H9 (cell line): Measurements from ENCODE around the gene SORBS1. TPM values are rescaled to one million over a fixed set of nuclear protein-coding genes. Genes with fewer than 3 reads are reported as not detected.

Source experiments
- DNase-seq: peaks from one replicate; pipeline ENCODE4 v3.0.0-alpha.2; 2017
- H2AFZ ChIP-seq: one replicate; pipeline ENCODE4 v1.6.1; 2013; ENCODE audit warnings: mild to moderate bottlenecking, low read length, control low read depth, moderate library complexity
- H2AK5ac ChIP-seq: 2 replicates; pipeline ENCODE4 v1.6.1; 2013; ENCODE audit warnings: low read length, control low read depth, mixed read lengths; ENCODE audit not compliant: insufficient read length
- H2BK120ac ChIP-seq: one replicate; pipeline ENCODE4 v1.6.1; 2013; ENCODE audit warnings: low read depth, mild to moderate bottlenecking, low read length, control low read depth, inconsistent platforms; ENCODE audit not compliant: poor library complexity, severe bottlenecking
- H2BK12ac ChIP-seq: 2 replicates; pipeline ENCODE4 v1.6.1; 2013; ENCODE audit warnings: low read length, control low read depth, mixed read lengths, low read depth; ENCODE audit not compliant: insufficient read length
- H2BK15ac ChIP-seq: 2 replicates; pipeline ENCODE4 v1.6.1; 2013; ENCODE audit warnings: low read depth, low read length, control low read depth
- H2BK20ac ChIP-seq: one replicate; pipeline ENCODE4 v1.6.1; 2013; ENCODE audit warnings: low read depth, mild to moderate bottlenecking, low read length, control low read depth, inconsistent platforms; ENCODE audit not compliant: poor library complexity, severe bottlenecking
- H2BK5ac ChIP-seq: 2 replicates; pipeline ENCODE4 v1.6.1; 2013; ENCODE audit warnings: low read length, control low read depth, mixed read lengths; ENCODE audit not compliant: insufficient read length
- H3K14ac ChIP-seq: 2 replicates; pipeline ENCODE4 v1.6.1; 2013; ENCODE audit warnings: low read length, control low read depth; ENCODE audit not compliant: insufficient read depth
- H3K18ac ChIP-seq: 2 replicates; pipeline ENCODE4 v1.6.1; 2013; ENCODE audit warnings: low read depth, mild to moderate bottlenecking, mixed read lengths, low read length, control low read depth; ENCODE audit not compliant: insufficient read length
- H3K23ac ChIP-seq: 2 replicates; pipeline ENCODE4 v1.6.1; 2013; ENCODE audit warnings: low read length, control low read depth, mixed read lengths, low read depth; ENCODE audit not compliant: insufficient read length
- H3K23me2 ChIP-seq: 2 replicates; pipeline ENCODE4 v1.6.1; 2013; ENCODE audit warnings: low read depth, mild to moderate bottlenecking, mixed read lengths, low read length, control low read depth; ENCODE audit not compliant: insufficient read length, poor library complexity, severe bottlenecking
- H3K27ac ChIP-seq: 2 replicates; pipeline ENCODE4 v1.5.1; 2013; ENCODE audit warnings: low read length, control low read depth, mixed read lengths, low read depth; ENCODE audit not compliant: insufficient read length
- H3K27me3 ChIP-seq: 2 replicates; pipeline ENCODE4 v1.6.1; 2013; ENCODE audit warnings: low read length, control low read depth, inconsistent platforms; ENCODE audit not compliant: insufficient read depth
- H3K4ac ChIP-seq: 2 replicates; pipeline ENCODE4 v1.6.1; 2013; ENCODE audit warnings: low read depth, mild to moderate bottlenecking, control low read depth, inconsistent platforms, low read length, moderate library complexity
- H3K4me1 ChIP-seq: 2 replicates; pipeline ENCODE4 v1.6.1; 2013; ENCODE audit warnings: low read length, control low read depth, inconsistent platforms; ENCODE audit not compliant: insufficient read depth
- H3K4me2 ChIP-seq: 2 replicates; pipeline ENCODE4 v1.6.1; 2013; ENCODE audit warnings: low read length, control low read depth, mixed read lengths; ENCODE audit not compliant: insufficient read length, insufficient read depth
- H3K56ac ChIP-seq: 2 replicates; pipeline ENCODE4 v1.6.1; 2013; ENCODE audit warnings: low read depth, mild to moderate bottlenecking, mixed read lengths, low read length, control low read depth; ENCODE audit not compliant: insufficient read length
- H3K79me1 ChIP-seq: 2 replicates; pipeline ENCODE4 v1.6.1; 2013; ENCODE audit warnings: low read depth, mild to moderate bottlenecking, moderate library complexity, low read length, control low read depth, inconsistent platforms; ENCODE audit not compliant: insufficient read depth, poor library complexity, severe bottlenecking
- H3K79me2 ChIP-seq: 2 replicates; pipeline ENCODE4 v1.6.1; 2013; ENCODE audit warnings: low read length, control low read depth, inconsistent platforms; ENCODE audit not compliant: insufficient read depth
- H3K9ac ChIP-seq: 2 replicates; pipeline ENCODE4 v1.6.1; 2013; ENCODE audit warnings: low read length, control low read depth, mixed read lengths; ENCODE audit not compliant: insufficient read length; ENCODE audit errors: extremely low read depth
- H3K9me3 ChIP-seq: one replicate; pipeline ENCODE4 v1.6.1; 2013; ENCODE audit warnings: low read depth, low read length, inconsistent platforms; ENCODE audit not compliant: control insufficient read depth
- H3T11ph ChIP-seq: one replicate; pipeline ENCODE4 v1.6.1; 2013; ENCODE audit warnings: mild to moderate bottlenecking, low read length, control low read depth, inconsistent platforms
- H4K20me1 ChIP-seq: one replicate; pipeline ENCODE4 v1.6.1; 2013; ENCODE audit not compliant: control insufficient read depth, insufficient read length, insufficient read depth
- H4K5ac ChIP-seq: 2 replicates; pipeline ENCODE4 v1.6.1; 2013; ENCODE audit warnings: low read depth, mild to moderate bottlenecking, mixed read lengths, low read length, control low read depth; ENCODE audit not compliant: insufficient read length
- H4K8ac ChIP-seq: replicated peaks from 2 replicates; pipeline ENCODE4 v1.6.1; 2013; ENCODE audit warnings: low read length, control low read depth, mixed read lengths, low read depth; ENCODE audit not compliant: insufficient read length
- H4K91ac ChIP-seq: 2 replicates; pipeline ENCODE4 v1.6.1; 2013; ENCODE audit warnings: low read depth, mild to moderate bottlenecking, moderate library complexity, mixed read lengths, low read length, control low read depth; ENCODE audit not compliant: insufficient read length
- H3K27ac Mint-ChIP-seq, 3 experiments: 2 replicates in 2 of 3; 3 replicates in 1 of 3; pipeline ENCODE4 v1.8.0; 2020 to 2021; ENCODE audit warnings: mixed read lengths in 3 of 3, mild to moderate bottlenecking in 1 of 3, moderate library complexity in 1 of 3
- H3K27me3 Mint-ChIP-seq: 2 replicates; pipeline ENCODE4 v1.8.0; 2021; ENCODE audit warnings: low read depth, mild to moderate bottlenecking, moderate library complexity, mixed read lengths
- H3K36me3 Mint-ChIP-seq, 3 experiments: 2 replicates in 2 of 3; 3 replicates in 1 of 3; pipeline ENCODE4 v1.8.0; 2020 to 2021; ENCODE audit warnings: low read depth in 3 of 3, mixed read lengths in 3 of 3; ENCODE audit not compliant: insufficient read depth in 1 of 3
- H3K4me1 Mint-ChIP-seq, 2 experiments: 2 replicates each; pipeline ENCODE4 v1.8.0; 2020; ENCODE audit warnings: mixed read lengths in 2 of 2
- H3K4me3 Mint-ChIP-seq, 2 experiments: 2 replicates in 1 of 2; 3 replicates in 1 of 2; pipeline ENCODE4 v1.8.0; 2020 to 2021; ENCODE audit warnings: mild to moderate bottlenecking in 2 of 2, mixed read lengths in 2 of 2, moderate library complexity in 1 of 2
- H3K9me3 Mint-ChIP-seq, 2 experiments: 2 replicates in 1 of 2; 3 replicates in 1 of 2; pipeline ENCODE4 v1.8.0; 2020; ENCODE audit warnings: mild to moderate bottlenecking in 2 of 2, mixed read lengths in 2 of 2, moderate library complexity in 1 of 2
- CTCF ChIP-seq: fragments of 200-600 bp; sonication (generic); conservative IDR thresholded peaks from 3 replicates; pipeline ENCODE4 v1.8.0; 2021; ENCODE audit warnings: antibody characterized with exemption, mild to moderate bottlenecking
- WGBS: extraction: QIAGEN DNeasy Blood & Tissue Kit; methylation state at CpG from one replicate; pipeline ENCODE4 v1.1.7; 2013; ENCODE audit warnings: missing lambda C conversion rate, low lambda C conversion rate, mixed read lengths; ENCODE audit not compliant: insufficient read length; ENCODE audit errors: extremely low coverage; 5-methylcytosine and 5-hydroxymethylcytosine counted together
- total RNA-seq: library from RNA; stranded (reverse); gene quantifications from 2 replicates; pipeline ENCODE4 v1.2.1, GENCODE V29; 2021

The SORBS1 gene
- total RNA-seq, 1 experiment from 2014 or later, result 24.3 TPM

DNA sequence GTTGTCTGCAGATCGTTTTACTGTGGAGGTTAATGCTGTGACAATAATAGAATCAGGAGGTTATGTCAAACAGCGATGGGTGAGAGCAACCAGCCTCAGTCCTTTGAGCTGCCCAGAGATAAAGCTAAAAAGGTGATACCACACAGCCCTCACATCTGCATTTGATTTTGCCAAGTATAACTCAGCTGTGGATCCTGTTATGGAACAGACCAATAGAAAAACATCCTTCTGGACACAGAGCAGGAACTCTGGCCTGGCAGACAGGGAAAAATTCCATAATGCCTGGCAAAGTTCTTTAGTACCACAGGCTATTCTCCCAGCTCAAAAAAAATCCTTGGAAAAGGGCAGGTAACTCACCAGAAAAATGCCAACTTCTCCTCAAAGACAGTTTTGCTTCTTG lies 183.2 kb downstream of the SORBS1 start:
- Histone ChIP-seq H3K4me2 (no peak overlapping the region), H4K91ac (no peak overlapping the region), H3K27me3 (no peaks in the 10 kb centered on the region), H4K5ac (no peak overlapping the region), H3K27ac (no peak overlapping the region), H2BK5ac (no peak overlapping the region), H3K14ac (no peak overlapping the region), H3K4me1 (peaks cover 2% of the 10 kb centered on the region; the same call in 1 of the 2 replicates), H2BK20ac (no peak overlapping the region), H3K23me2 (no peaks in the 10 kb centered on the region), H3K79me2 (no peaks in the 10 kb centered on the region), H2AFZ (no peak overlapping the region), H2AK5ac (no peak overlapping the region), H3K9ac (no peak overlapping the region), H2BK12ac (no peak overlapping the region), H4K20me1 (no peaks in the 10 kb centered on the region), H3K18ac (no peak overlapping the region), H2BK120ac (no peak overlapping the region), H3T11ph (no peak overlapping the region), H4K8ac (no peak overlapping the region), H3K56ac (no peak overlapping the region), H3K79me1 (no peaks in the 10 kb centered on the region), H2BK15ac (no peak overlapping the region), H3K4ac (no peak overlapping the region), H3K9me3 (no peaks in the 10 kb centered on the region), H3K23ac (no peak overlapping the region)
- no peak for TF ChIP-seq CTCF
- no CpG with 5 or more reads among the region's 2 CpGs for WGBS
- DNase-seq, result peak; percentile 3
- Mint-ChIP-seq H3K9me3 (no peaks in the 10 kb centered on the region), H3K27me3 (no peaks in the 10 kb centered on the region), H3K36me3 (peaks cover 0 to 14% (median 5%) of the 10 kb centered on the region in 3 experiments; a peak in 4 of 7 replicates), H3K27ac (no peak overlapping the region), H3K4me1 (peaks cover 4 to 5% of the 10 kb centered on the region in 2 experiments; a peak in 3 of 4 replicates), H3K4me3 (no peak overlapping the region)
